ENCODE measurements around the gene CNIH2.

CNIH2 gene

GRCh38 chr11:66329165-66329673 lies 51.2 kb downstream of the CNIH2 start:
- no peak for DNase-seq (ENCODE audit: low read depth in 4 of 4, low spot score in 1 of 4)

GRCh38 chr11:66330931-66331330 lies 53.0 kb downstream of the CNIH2 start:
- DNase-seq (ENCODE audit: low read depth in 4 of 4, low spot score in 1 of 4): no peak

GRCh38 chr11:66331542-66332370 lies 53.8 kb downstream of the CNIH2 start:
- no peak for DNase-seq (ENCODE audit: low read depth in 4 of 4, low spot score in 1 of 4)

- DNase-seq (ENCODE audit: low read depth in 4 of 4, low spot score in 1 of 4): no peak
Observed at GRCh38 chr11:66332371-66333219, 54.6 kb downstream of the CNIH2 start.

GRCh38 chr11:66333220-66333877 lies 55.4 kb downstream of the CNIH2 start:
- DNase-seq (ENCODE audit: low read depth in 4 of 4, low spot score in 1 of 4): no peak
